K562 (cell line): Measurements from ENCODE around the gene UBE3B. TPM values are rescaled to one million over a fixed set of nuclear protein-coding genes. Genes with fewer than 3 reads are reported as not detected.

Source experiments
- ATAC-seq: fragments of 200-7000 bp; cut with Tn5 transposase; 3 replicates; pipeline ENCODE4 v1.9.1; 2020; ENCODE audit warnings: moderate library complexity
- BruUV-seq: library from RNA; stranded (reverse); fragments of 400-500 nt; replicated peaks from 2 replicates; lab custom pipeline; 2021; lab: Mats Ljungman, UMichigan
- CTCF ChIA-PET: fragments of 300-600 bp; formaldehyde crosslinking; extraction: SDS; loops from one replicate; lab custom pipeline; 2021; ENCODE audit warnings: low intra/inter-chr PET ratio; lab: Yijun Ruan, JAX
- POLR2A ChIA-PET: fragments of 300-600, 350-650 bp; sonication (Branson Sonifier 250); formaldehyde crosslinking; extraction: SDS; loops from one replicate; lab custom pipeline; 2021; ENCODE audit warnings: antibody characterized with exemption, inconsistent platforms; lab: Yijun Ruan, JAX
- DNase-seq, 4 experiments: peaks; one replicate each; pipeline versions ENCODE4 v3.0.0 to v3.0.0-alpha.2; 2011 to 2018; ENCODE audit warnings: low spot score in 3 of 4, mixed read lengths in 3 of 4; ENCODE audit errors: extremely low read depth in 1 of 4
- FAIRE-seq: peaks from 2 replicates; lab custom pipeline; 2011; peaks lifted over from hg19 to GRCh38; lab: Jason Lieb, UNC
- H2AFZ ChIP-seq: 2 replicates; pipeline ENCODE4 v1.6.0; 2011; ENCODE audit warnings: low read depth, low read length, control low read depth, inconsistent platforms
- H3K27ac ChIP-seq: fragments of 200-600 bp; 3 replicates; pipeline ENCODE4 v1.8.0; 2011; ENCODE audit warnings: low read depth, mild to moderate bottlenecking, control low read depth, inconsistent platforms, low read length, moderate library complexity, mixed read lengths; ENCODE audit errors: extremely low read depth
- H3K27me3 ChIP-seq, 2 experiments: fragments of 300-600 bp in 1 of 2; 2 replicates in 1 of 2; 3 replicates in 1 of 2; pipeline versions ENCODE4 v1.6.0 to v1.8.0; 2011; ENCODE audit warnings: inconsistent platforms in 2 of 2, low read length in 2 of 2, mild to moderate bottlenecking in 1 of 2, mixed read lengths in 1 of 2, moderate library complexity in 1 of 2; ENCODE audit not compliant: control insufficient read depth in 2 of 2, insufficient read depth in 2 of 2
- H3K36me3 ChIP-seq: fragments of 300-600 bp; 3 replicates; pipeline ENCODE4 v1.8.0; 2011; ENCODE audit warnings: mild to moderate bottlenecking, low read length, inconsistent platforms; ENCODE audit not compliant: control insufficient read depth, insufficient read depth
- H3K4me1 ChIP-seq, 2 experiments: fragments of 200-600 bp in 1 of 2; replicated peaks in 1 of 2; 2 replicates in 1 of 2; 3 replicates in 1 of 2; pipeline versions ENCODE4 v1.5.1 to v1.8.0; 2011; ENCODE audit warnings: inconsistent platforms in 2 of 2, low read length in 2 of 2, mild to moderate bottlenecking in 1 of 2, mixed read lengths in 1 of 2, moderate library complexity in 1 of 2; ENCODE audit not compliant: control insufficient read depth in 2 of 2, insufficient read depth in 2 of 2
- H3K4me2 ChIP-seq: 2 replicates; pipeline ENCODE4 v1.6.1; 2011; ENCODE audit warnings: low read length, control low read depth, inconsistent platforms, mixed read lengths; ENCODE audit not compliant: insufficient read depth
- H3K4me3 ChIP-seq: fragments of 200-600 bp; sonication (generic), shearing (Covaris generic); 2 replicates; pipeline ENCODE4 v1.5.1; 2016; ENCODE audit warnings: control low read depth, inconsistent platforms
- H3K79me2 ChIP-seq: fragments of 200-600 bp; 3 replicates; pipeline ENCODE4 v1.8.0; 2011; ENCODE audit warnings: low read length, inconsistent platforms; ENCODE audit not compliant: control insufficient read depth, insufficient read depth
- H3K9ac ChIP-seq, 2 experiments: 2 replicates each; pipeline versions ENCODE4 v1.6.0 to v1.6.1; 2011; ENCODE audit warnings: low read depth in 2 of 2, low read length in 2 of 2, control low read depth in 1 of 2, inconsistent platforms in 1 of 2, mild to moderate bottlenecking in 1 of 2, mixed read lengths in 1 of 2; ENCODE audit not compliant: insufficient read depth in 1 of 2
- H3K9me1 ChIP-seq: one replicate; pipeline ENCODE4 v1.6.0; 2011; ENCODE audit warnings: inconsistent platforms, mild to moderate bottlenecking, low read length, moderate library complexity; ENCODE audit not compliant: control insufficient read depth, insufficient read depth
- H3K9me3 ChIP-seq: replicated peaks from 2 replicates; pipeline ENCODE4 v1.5.1; 2011; ENCODE audit warnings: low read depth, low read length, inconsistent platforms; ENCODE audit not compliant: control insufficient read depth, insufficient read depth
- H4K20me1 ChIP-seq: replicated peaks from 2 replicates; pipeline ENCODE4 v1.6.1; 2011; ENCODE audit warnings: low read length, inconsistent platforms, mixed read lengths; ENCODE audit not compliant: control insufficient read depth, insufficient read depth
- BRCA1 ChIP-seq, 2 experiments: fragments of 450-650 bp in 1 of 2; sonication (generic) in 1 of 2; formaldehyde crosslinking in 1 of 2; IDR thresholded peaks; 2 replicates each; pipeline versions ENCODE4 v1.5.0 to v1.6.1; 2017 to 2020; ENCODE audit warnings: mild to moderate bottlenecking in 1 of 2, missing genetic modification reagents in 1 of 2
- CGGBP1 ChIP-seq: fragments of 250-450 bp; sonication (Bioruptor Pico); IDR thresholded peaks from 2 replicates; pipeline ENCODE4 v1.9.0; 2021; ENCODE audit warnings: mild to moderate bottlenecking
- CREB5 ChIP-seq: fragments of 250-450 bp; sonication (Bioruptor Pico); IDR thresholded peaks from 2 replicates; pipeline ENCODE4 v1.5.0; 2020; ENCODE audit warnings: mild to moderate bottlenecking
- GABPB1 ChIP-seq: sonication (generic); formaldehyde crosslinking; IDR thresholded peaks from 2 replicates; pipeline ENCODE4 v1.8.0; 2022; ENCODE audit warnings: mild to moderate bottlenecking, missing genetic modification reagents
- HDGF ChIP-seq: fragments of 450-650 bp; IDR thresholded peaks from 2 replicates; pipeline ENCODE4 v1.6.1; 2016
- MBD2 ChIP-seq: sonication (generic); IDR thresholded peaks from 2 replicates; pipeline ENCODE4 v1.6.1; 2016; ENCODE audit warnings: low read depth, borderline replicate concordance
- PHF21A ChIP-seq: fragments of 450-650 bp; IDR thresholded peaks from 2 replicates; pipeline ENCODE4 v1.6.1; 2017; ENCODE audit warnings: low read depth, borderline replicate concordance
- POLR3A ChIP-seq: IDR thresholded peaks from 2 replicates; pipeline ENCODE4 v1.6.1; 2011; ENCODE audit warnings: borderline replicate concordance, mild to moderate bottlenecking, moderate library complexity; ENCODE audit not compliant: insufficient read length, insufficient read depth; ENCODE audit errors: extremely low read depth
- TCFL5 ChIP-seq: fragments of 250-450 bp; sonication (Bioruptor Pico); conservative IDR thresholded peaks from 2 replicates; pipeline ENCODE4 v1.6.1; 2021; ENCODE audit warnings: mild to moderate bottlenecking, moderate library complexity, matching md5 sums
- THRA ChIP-seq: fragments of 450-650 bp; IDR thresholded peaks from 2 replicates; pipeline ENCODE4 v1.6.1; 2017; ENCODE audit warnings: mild to moderate bottlenecking, moderate library complexity
- TOE1 ChIP-seq, 2 experiments: fragments of 450-650 bp in 1 of 2; sonication (generic) in 1 of 2; formaldehyde crosslinking in 1 of 2; IDR thresholded peaks; 2 replicates each; pipeline versions ENCODE4 v1.7.1 to v1.8.0; 2016 to 2022; ENCODE audit warnings: borderline replicate concordance in 2 of 2, mild to moderate bottlenecking in 2 of 2, antibody characterized with exemption in 1 of 2, inconsistent platforms in 1 of 2, low read depth in 1 of 2, missing genetic modification reagents in 1 of 2, moderate library complexity in 1 of 2
- YY1 ChIP-seq, 3 experiments: IDR thresholded peaks; 2 replicates each; pipeline ENCODE4 v1.6.1; 2011; ENCODE audit warnings: low read length in 2 of 3, mild to moderate bottlenecking in 2 of 3, moderate library complexity in 2 of 3, borderline replicate concordance in 1 of 3, control low read depth in 1 of 3, low read depth in 1 of 3; ENCODE audit not compliant: insufficient read depth in 3 of 3, insufficient replicate concordance in 2 of 3, control insufficient read depth in 1 of 3, insufficient read length in 1 of 3; ENCODE audit errors: extremely low read depth in 1 of 3
- ZNF253 ChIP-seq: fragments of 250-450 bp; sonication (Bioruptor Pico); conservative IDR thresholded peaks from 2 replicates; pipeline ENCODE4 v1.6.1; 2021; ENCODE audit warnings: mild to moderate bottlenecking
- WGBS: fragments of 100-300 bp; shearing (Covaris generic); methylation state at CpG from one replicate; pipeline ENCODE4 v1.1.6; 2016; ENCODE audit warnings: low coverage, mixed read lengths; ENCODE audit not compliant: insufficient coverage; ENCODE audit errors: missing lambda C conversion rate; 5-methylcytosine and 5-hydroxymethylcytosine counted together
- in situ Hi-C: fragments of 300-500 bp; cut with MboI; formaldehyde crosslinking; loops from 4 replicates; pipeline ENCODE4 v1.15.0; 2018; ENCODE audit warnings: inconsistent platforms, mixed read lengths
- intact Hi-C: fragments of 100-400 bp; cut with micrococcal nuclease; formaldehyde crosslinking; loops from 2 replicates; pipeline ENCODE4 v1.14.2; 2022
- polyA plus RNA-seq, 8 experiments: library from polyadenylated mRNA; depleted of rRNA in 4 of 8; stranded (reverse) in 5 of 8; unstranded in 3 of 8; fragments of >200 nt; fragmentation: Nextera tagmentation in 2 of 8; fragmentation: Illumina TruSeq in 1 of 8; extraction: Ambion mirVana in 2 of 8; extraction: Trizol in 1 of 8; gene quantifications; 2 replicates each; pipeline versions ENCODE4 v1.2.1 to v1.2.3, GENCODE V29; 2011 to 2014; ENCODE audit warnings: inconsistent platforms in 1 of 8, missing spikeins in 1 of 8
- total RNA-seq, 7 experiments: library from RNA; depleted of rRNA in 6 of 7; stranded (reverse); fragments of >200 nt in 6 of 7; fragmentation: Illumina TruSeq in 2 of 7; extraction: Trizol in 2 of 7; gene quantifications; 2 replicates each; pipeline versions ENCODE4 v1.2.1 to v1.2.3, GENCODE V29; 2011 to 2021; ENCODE audit warnings: low replicate concordance in 1 of 7

The UBE3B gene
- total and polyA plus RNA-seq, 9 of the 15 experiments (the other 6 are each of a cell fraction or from before 2014, with no cell fraction given), result 7.6 to 23.6 (median 15.5) TPM

- no peak overlapping the region for H3K4me2 ChIP-seq
- intact Hi-C loops (no loop called here), in situ Hi-C loops (no loop called here)
- ChIA-PET POLR2A (interaction anchor here (1.1 kb wide), 1 partner anchor 8 kb away, joined by 3 read pairs; no protein-coding TSS in a partner anchor), CTCF (no interaction called here)
- FAIRE-seq, result no peak
- no peak for ATAC-seq
- no peak overlapping the region for H3K9ac ChIP-seq
- WGBS, result 85% methylated on average over 4 of the region's 5 CpGs
- H3K4me3 ChIP-seq, result no peak overlapping the region
- no peaks in the 10 kb centered on the region for H4K20me1 ChIP-seq
- H3K9me3 ChIP-seq, result no peaks in the 10 kb centered on the region; the same call in 1 of the 2 replicates
- H3K36me3 ChIP-seq, result peaks cover 60% of the 10 kb centered on the region
- no peak overlapping the region for H2AFZ ChIP-seq
- no peak for DNase-seq
- H3K27me3 ChIP-seq, result no peaks in the 10 kb centered on the region
- no peaks in the 10 kb centered on the region for H3K4me1 ChIP-seq
- no peak for TF ChIP-seq POLR3A
- TF ChIP-seq THRA, result no peak
- no peak for TF ChIP-seq TCFL5 (CRISPR knock-in tag)
- no peak for TF ChIP-seq BRCA1 (IDR thresholded peaks at IDR 0.05)
- TF ChIP-seq BRCA1 (CRISPR knock-in tag; IDR thresholded peaks at IDR 0.05), result no peak
- TF ChIP-seq HDGF, result no peak
- no peak for TF ChIP-seq CGGBP1 (CRISPR knock-in tag)
- TF ChIP-seq YY1 (IDR thresholded peaks at IDR 0.05; ENCODE audit: borderline replicate concordance in 1 of 3, control insufficient read depth in 1 of 3, extremely low read depth in 1 of 3, insufficient read depth in 3 of 3, insufficient read length in 1 of 3, insufficient replicate concordance in 2 of 3, low read depth in 1 of 3, low read length in 2 of 3), result no peak
- no peak for TF ChIP-seq TOE1 (IDR thresholded peaks at IDR 0.05; ENCODE audit: borderline replicate concordance)
- TF ChIP-seq TOE1 (CRISPR knock-in tag; IDR thresholded peaks at IDR 0.05; ENCODE audit: borderline replicate concordance, low read depth), result no peak
- no peak for TF ChIP-seq MBD2
- no peak for TF ChIP-seq PHF21A
- no peak for TF ChIP-seq ZNF253 (CRISPR knock-in tag)
- TF ChIP-seq GABPB1, result no peak
- TF ChIP-seq CREB5, result no peak
- no peak overlapping the region for H3K27ac ChIP-seq
- no peaks in the 10 kb centered on the region for H3K79me2 ChIP-seq
- BruUV-seq, result no TSS peak
- no peaks in the 10 kb centered on the region for H3K9me1 ChIP-seq
Observed at GRCh38 chr12:109492371-109492770, 14.9 kb downstream of the UBE3B start.
